Measurements from ENCODE around the gene RAB9A. TPM values are rescaled to one million over a fixed set of nuclear protein-coding genes. Genes with fewer than 3 reads are reported as not detected.
A peak's percentile ranks its signal among the peaks of the same experiment; 100 is the strongest.

Gene RAB9A
- total RNA-seq, 1 donor from 2014 or later, result 33.6 TPM

GRCh38 chrX:13732246-13733067 lies 43.5 kb downstream of the RAB9A start:
- TF ChIP-seq, protein P1, sequence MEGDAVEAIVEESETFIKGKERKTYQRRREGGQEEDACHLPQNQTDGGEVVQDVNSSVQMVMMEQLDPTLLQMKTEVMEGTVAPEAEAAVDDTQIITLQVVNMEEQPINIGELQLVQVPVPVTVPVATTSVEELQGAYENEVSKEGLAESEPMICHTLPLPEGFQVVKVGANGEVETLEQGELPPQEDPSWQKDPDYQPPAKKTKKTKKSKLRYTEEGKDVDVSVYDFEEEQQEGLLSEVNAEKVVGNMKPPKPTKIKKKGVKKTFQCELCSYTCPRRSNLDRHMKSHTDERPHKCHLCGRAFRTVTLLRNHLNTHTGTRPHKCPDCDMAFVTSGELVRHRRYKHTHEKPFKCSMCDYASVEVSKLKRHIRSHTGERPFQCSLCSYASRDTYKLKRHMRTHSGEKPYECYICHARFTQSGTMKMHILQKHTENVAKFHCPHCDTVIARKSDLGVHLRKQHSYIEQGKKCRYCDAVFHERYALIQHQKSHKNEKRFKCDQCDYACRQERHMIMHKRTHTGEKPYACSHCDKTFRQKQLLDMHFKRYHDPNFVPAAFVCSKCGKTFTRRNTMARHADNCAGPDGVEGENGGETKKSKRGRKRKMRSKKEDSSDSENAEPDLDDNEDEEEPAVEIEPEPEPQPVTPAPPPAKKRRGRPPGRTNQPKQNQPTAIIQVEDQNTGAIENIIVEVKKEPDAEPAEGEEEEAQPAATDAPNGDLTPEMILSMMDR (conservative IDR thresholded peaks at IDR 0.05; ENCODE audit: low read depth, low read length), result no peak
- DNase-seq (ENCODE audit: low read depth), result no peak
- no peak overlapping the region for H3K4me3 ChIP-seq (ENCODE audit: low read depth, low read length)

GRCh38 chrX:13733506-13733905 lies 44.6 kb downstream of the RAB9A start:
- H3K4me3 ChIP-seq (ENCODE audit: low read depth, low read length), result peak overlapping the region; percentile 76
- TF ChIP-seq, protein P1 (conservative IDR thresholded peaks at IDR 0.05; ENCODE audit: low read depth, low read length), result no peak
- no peak for DNase-seq (ENCODE audit: low read depth)

GRCh38 chrX:13734278-13735172 lies 45.6 kb downstream of the RAB9A start, which contains the start of the genes OFD1 and TRAPPC2:
Gene OFD1 (plus strand): TSS chrX:13734748. CDS start chrX:13735072, 324 bp downstream.
Gene TRAPPC2 (minus strand): TSS chrX:13734620. CDS start chrX:13719963, 14,657 bp downstream.
- DNase-seq (ENCODE audit: low read depth), result peak; percentile 63
- peak within 1 kb of the TSS; percentile 76 for H3K4me3 ChIP-seq (ENCODE audit: low read depth, low read length)
- TF ChIP-seq, protein P1 (conservative IDR thresholded peaks at IDR 0.05; ENCODE audit: low read depth, low read length), result no peak

GRCh38 chrX:13741695-13742094 lies 52.8 kb downstream of the RAB9A start:
- no peak for DNase-seq (ENCODE audit: low read depth)
- TF ChIP-seq, protein P1 (conservative IDR thresholded peaks at IDR 0.05; ENCODE audit: low read depth, low read length), result no peak
- no peak overlapping the region for H3K4me3 ChIP-seq (ENCODE audit: low read depth, low read length)

DNA sequence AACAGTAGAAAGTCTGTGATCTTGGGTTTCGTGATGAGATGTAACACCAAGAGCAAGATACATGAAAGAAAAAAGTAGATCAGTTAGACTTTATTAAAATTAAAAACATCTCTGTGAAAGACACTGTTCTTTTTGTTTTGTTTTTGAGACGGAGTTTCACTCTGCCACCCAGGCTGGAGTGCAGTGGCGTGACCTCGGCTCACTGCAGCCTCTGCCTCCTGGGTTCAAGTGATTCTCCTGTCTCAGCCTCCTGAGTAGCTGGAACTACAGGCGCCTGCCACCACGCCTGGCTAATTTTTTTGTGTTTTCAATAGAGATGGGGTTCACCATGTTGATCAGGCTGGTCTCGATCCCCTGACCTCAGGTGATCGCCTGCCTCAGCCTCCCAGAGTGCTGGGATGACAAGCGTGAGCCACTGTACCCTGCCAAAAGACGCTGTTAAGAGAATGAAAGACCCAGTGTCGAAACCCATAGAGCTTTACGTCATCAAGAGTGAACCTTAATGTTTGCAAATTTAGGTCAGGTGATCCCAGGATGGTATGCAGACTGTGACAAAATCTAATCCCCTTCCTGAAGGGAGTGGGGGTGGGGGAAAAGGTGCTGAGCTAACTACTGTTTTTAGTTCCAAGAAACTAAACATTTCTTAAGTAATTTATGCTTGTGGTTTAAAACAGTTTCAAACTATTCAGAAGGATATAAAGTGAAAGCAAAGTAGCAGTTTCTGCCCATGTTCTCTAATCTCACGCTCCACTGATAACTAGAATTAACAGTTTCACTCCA lies 53.7 kb downstream of the RAB9A start:
- DNase-seq (ENCODE audit: low read depth), result no peak
- H3K4me3 ChIP-seq (ENCODE audit: low read depth, low read length), result peak overlapping the region; percentile 12
- TF ChIP-seq, protein P1 (conservative IDR thresholded peaks at IDR 0.05; ENCODE audit: low read depth, low read length), result no peak

- TF ChIP-seq, protein P1 (conservative IDR thresholded peaks at IDR 0.05; ENCODE audit: low read depth, low read length), result peak; percentile 58
These were observed 58.9 kb downstream of the RAB9A start for GRCh38 chrX:13747836-13748235.

More at GRCh38 chrX:13747836-13748235, 58.9 kb downstream of the RAB9A start:
- no peak for DNase-seq (ENCODE audit: low read depth)
- H3K4me3 ChIP-seq (ENCODE audit: low read depth, low read length), result no peak overlapping the region

All from epithelial cell of proximal tubule (primary cell).